ENCODE measurements around the gene B3GALT2. TPM values are rescaled to one million over a fixed set of nuclear protein-coding genes. Genes with fewer than 3 reads are reported as not detected.

B3GALT2 gene
- total and polyA plus RNA-seq, 2 of the 4 experiments (the other 2 are of a cell fraction): 1.8 to 4.5 TPM

DNA sequence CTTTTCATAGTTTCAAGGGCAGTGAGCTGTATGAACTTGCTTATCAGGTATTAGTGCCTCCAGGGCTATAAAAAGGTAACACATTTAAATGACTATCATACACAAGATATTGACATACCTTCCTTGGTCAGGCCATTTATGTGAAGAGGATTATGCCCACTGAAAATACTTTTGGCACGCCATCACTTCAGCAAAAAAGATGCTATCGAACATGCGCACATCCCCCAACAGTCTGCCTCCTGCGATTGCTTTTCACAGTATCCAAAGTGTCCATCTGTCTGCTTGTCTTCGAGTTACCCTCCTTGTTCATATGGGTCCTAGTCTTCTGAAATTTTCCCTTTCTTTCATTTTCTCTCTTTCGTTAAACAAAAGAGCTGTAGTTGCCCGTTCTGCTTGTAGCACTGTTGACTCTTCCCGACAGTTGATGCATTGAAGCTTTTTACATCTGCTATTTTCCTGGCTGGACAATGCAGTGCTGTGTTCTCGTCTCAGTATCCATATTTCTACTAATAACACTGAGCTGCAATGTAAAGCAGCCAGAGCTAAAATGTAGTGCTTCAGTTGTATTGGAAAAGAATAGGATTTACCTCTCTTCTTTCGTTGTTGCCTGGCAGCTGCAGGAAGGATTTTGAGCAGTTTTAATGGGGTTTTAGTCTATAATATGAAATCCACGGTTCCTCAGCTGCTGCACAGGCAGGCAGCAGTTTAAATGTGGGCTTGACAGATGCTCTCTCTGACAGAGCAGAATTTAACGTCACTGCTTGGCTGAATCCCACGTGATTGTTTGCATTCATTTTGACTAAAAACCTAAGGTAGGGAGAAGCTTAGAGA is at the start of gene B3GALT2 (continued):
- TF ChIP-seq, protein P1, sequence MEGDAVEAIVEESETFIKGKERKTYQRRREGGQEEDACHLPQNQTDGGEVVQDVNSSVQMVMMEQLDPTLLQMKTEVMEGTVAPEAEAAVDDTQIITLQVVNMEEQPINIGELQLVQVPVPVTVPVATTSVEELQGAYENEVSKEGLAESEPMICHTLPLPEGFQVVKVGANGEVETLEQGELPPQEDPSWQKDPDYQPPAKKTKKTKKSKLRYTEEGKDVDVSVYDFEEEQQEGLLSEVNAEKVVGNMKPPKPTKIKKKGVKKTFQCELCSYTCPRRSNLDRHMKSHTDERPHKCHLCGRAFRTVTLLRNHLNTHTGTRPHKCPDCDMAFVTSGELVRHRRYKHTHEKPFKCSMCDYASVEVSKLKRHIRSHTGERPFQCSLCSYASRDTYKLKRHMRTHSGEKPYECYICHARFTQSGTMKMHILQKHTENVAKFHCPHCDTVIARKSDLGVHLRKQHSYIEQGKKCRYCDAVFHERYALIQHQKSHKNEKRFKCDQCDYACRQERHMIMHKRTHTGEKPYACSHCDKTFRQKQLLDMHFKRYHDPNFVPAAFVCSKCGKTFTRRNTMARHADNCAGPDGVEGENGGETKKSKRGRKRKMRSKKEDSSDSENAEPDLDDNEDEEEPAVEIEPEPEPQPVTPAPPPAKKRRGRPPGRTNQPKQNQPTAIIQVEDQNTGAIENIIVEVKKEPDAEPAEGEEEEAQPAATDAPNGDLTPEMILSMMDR (conservative IDR thresholded peaks at IDR 0.05; ENCODE audit: low read depth, low read length): no peak
- no peak for TF ChIP-seq RCOR1 (IDR thresholded peaks at IDR 0.05; ENCODE audit: insufficient replicate concordance, low read length)
- no peak for TF ChIP-seq MAZ (IDR thresholded peaks at IDR 0.05; ENCODE audit: borderline replicate concordance, low read depth, low read length)
- TF ChIP-seq FOS (IDR thresholded peaks at IDR 0.05; ENCODE audit: low read depth, low read length): no peak
- TF ChIP-seq RFX5 (IDR thresholded peaks at IDR 0.05; ENCODE audit: low read depth, low read length): no peak
- no peak for TF ChIP-seq CEBPB (IDR thresholded peaks at IDR 0.05; ENCODE audit: low read depth, low read length)
- no peak for TF ChIP-seq SMC3 (IDR thresholded peaks at IDR 0.05; ENCODE audit: low read depth, low read length)
